HG03442 (cell line): ENCODE data around the gene NGEF.

Experiments used
- ATAC-seq: cut with Tn5 transposase; IDR thresholded peaks from one replicate; pipeline ENCODE4 v1.9.1; 2021; ENCODE audit warnings: mild to moderate bottlenecking, moderate library complexity; ENCODE audit not compliant: unreplicated experiment

The NGEF gene

GRCh38 chr2:233044974-233045605 is 32.0 kb upstream of the NGEF start:
- ATAC-seq, result no peak

- ATAC-seq, result no peak
Observed at GRCh38 chr2:233042549-233042948, 29.5 kb upstream of the NGEF start.

- ATAC-seq, result no peak
Observed at GRCh38 chr2:233041722-233042323, 28.8 kb upstream of the NGEF start.

GRCh38 chr2:233040571-233040970 is 27.5 kb upstream of the NGEF start:
- ATAC-seq, result no peak

GRCh38 chr2:233039846-233040530 is 26.9 kb upstream of the NGEF start:
- ATAC-seq, result no peak

DNA sequence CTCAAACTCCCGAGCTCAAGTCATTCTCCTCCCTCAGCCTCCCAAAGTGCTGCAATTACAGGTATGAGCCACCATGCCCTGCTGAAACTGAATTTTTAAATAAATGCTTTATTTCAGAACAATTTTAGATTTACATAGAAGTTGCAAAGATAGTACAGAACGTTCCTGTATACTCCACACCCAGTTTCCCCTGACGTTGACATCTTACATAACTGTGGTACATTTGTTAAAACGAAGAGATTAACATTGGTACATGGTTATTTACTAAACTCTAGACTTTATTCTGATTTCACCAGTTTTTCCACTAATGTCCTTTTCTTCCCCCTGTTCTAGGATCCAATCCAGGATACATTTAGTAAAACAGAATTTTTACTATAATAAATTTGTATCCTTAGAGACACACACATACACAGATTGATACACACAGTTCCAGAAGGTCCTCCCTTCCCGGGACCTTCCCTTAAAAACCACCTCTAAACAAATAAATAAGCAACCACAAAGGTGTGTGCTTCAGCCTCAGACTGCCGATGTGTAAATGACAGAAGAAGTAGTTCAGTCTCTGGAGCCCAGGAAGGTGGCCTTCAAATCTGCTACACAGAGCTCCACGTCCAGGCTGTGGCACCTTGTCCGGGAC is 26.3 kb upstream of the NGEF start:
- no peak for ATAC-seq

- ATAC-seq, result no peak
Observed at GRCh38 chr2:233037078-233037477, 24.0 kb upstream of the NGEF start.

GRCh38 chr2:233036162-233036838 is 23.2 kb upstream of the NGEF start:
- no peak for ATAC-seq

GRCh38 chr2:233035426-233036161 is 22.5 kb upstream of the NGEF start:
- ATAC-seq, result no peak

- ATAC-seq, result no peak
Observed at GRCh38 chr2:233034091-233034882, 21.2 kb upstream of the NGEF start.

GRCh38 chr2:233033672-233034071 is 20.6 kb upstream of the NGEF start:
- ATAC-seq, result no peak

DNA sequence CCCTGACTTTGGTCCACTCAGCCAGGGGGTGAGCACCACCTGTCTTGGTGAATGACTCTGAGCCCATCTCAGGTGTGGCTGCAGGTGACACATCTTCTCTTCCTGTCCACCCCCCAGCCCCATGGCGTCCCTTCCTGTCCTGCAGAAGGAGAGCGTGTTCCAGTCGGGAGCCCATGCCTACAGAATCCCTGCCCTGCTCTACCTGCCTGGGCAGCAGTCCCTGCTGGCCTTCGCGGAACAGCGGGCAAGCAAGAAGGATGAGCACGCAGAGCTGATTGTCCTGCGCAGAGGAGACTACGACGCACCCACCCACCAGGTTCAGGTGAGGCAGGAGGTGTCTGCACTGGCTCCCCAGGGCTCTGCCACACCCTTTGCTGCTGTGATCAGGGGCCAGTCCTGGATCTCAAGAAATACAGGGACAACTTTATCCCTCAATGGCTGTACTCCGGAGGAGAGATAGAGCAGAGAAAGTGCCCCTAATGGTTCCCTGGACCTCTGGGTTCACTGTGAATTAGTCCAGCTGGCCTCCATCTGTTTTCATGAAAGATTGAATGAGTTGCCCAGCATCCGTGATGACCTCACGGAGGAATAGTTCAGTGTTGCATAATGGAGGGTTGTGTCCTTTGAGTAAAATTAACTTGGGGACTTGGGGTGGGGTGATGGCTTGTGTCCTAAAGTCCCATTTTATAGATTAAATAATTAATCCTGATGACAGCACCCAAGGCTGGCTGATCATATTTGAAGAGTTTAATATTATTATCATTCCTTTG is 19.7 kb upstream of the NGEF start, which contains the start of gene NEU2:
Gene NEU2 (plus strand): TSS at position 122 of the 770 bp plus-strand sequence. CDS start 0 bp downstream, at position 122.
- no peak for ATAC-seq

GRCh38 chr2:233031556-233032500 is 18.8 kb upstream of the NGEF start:
- ATAC-seq, result no peak

GRCh38 chr2:233029321-233029720 is 16.3 kb upstream of the NGEF start:
- no peak for ATAC-seq

DNA sequence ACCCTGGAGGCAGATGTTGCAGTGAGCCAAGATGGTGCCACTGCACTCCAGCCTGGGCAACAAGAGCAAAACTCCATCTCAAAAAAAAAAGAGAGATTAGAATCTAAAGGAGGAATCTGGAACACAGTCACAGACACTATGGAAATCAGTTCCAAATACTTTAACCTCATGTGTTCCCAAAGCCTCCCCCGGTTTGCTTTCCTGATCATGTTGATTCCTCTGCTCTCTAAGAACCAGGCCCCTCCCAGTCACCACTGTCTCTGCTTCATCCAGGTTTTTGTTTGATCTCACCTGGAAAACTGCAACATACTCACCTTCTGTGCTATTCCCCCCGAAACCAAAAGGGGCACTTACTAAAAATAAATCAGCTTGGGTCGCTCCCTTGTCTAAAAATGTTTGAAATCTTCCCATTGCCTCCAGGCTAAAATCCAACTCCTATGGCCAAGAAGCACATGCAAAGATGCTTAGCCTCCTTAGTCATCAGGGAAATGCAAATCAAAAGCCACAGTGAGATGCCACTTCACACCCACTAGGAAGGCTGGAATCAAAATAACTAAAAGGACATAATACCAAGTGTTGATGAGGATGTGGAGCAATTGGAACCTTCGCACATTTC is 13.2 kb upstream of the NGEF start:
- ATAC-seq, result no peak

DNA sequence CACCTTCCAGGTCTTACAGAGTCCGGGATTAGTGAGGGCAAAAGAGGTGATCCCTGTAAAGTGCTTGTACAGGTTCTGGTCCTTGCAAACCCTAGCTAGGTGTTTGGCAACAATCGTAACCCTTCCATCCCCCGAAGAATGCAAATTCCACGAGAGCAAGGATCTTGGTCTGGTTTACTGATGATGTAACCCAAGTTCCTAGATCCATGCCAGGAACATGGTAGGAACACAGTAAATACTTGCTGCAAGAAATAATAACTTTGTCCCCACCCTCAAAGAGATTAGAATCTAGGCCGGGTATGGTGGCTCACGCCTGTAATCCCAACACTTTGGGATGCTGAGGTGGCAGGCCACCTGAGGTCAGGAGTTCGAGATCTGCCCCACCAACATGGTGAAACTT is 12.7 kb upstream of the NGEF start:
- ATAC-seq, result no peak

DNA sequence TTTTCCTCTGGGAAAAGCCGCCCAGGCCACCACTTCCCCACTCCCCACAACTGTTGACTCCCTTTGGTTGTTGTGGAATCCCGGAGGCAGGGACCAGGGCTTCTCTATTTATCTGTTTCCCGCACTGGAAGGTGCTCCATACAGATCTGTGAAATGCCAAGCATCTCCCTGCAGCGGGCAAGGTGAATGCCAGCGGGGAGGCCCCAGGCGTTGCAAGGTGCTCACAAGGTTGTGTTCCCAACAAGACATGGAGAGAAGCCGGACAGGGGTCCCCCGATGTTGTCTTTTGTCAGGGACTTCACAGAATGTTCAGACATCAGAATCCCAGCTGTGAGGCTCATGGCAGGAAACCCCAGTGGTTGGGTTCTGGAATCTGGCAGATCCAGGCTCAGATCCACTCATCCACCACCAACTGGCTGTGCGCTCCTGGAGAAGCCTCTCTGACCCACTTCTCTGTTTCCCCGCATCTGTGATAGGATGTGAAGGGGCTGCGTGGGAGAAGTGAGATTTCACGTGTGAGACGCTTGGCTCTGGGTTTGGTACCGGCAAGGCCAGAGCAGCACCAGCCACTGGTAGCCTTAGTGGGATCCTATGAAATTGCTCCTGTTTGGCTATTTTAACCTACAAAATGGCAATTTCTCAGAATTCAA is 10.8 kb upstream of the NGEF start:
- ATAC-seq, result no peak
